ENCODE results near the gene COL27A1. TPM values are rescaled to one million over a fixed set of nuclear protein-coding genes. Genes with fewer than 3 reads are reported as not detected.

COL27A1 gene
- total and polyA plus RNA-seq, 3 donors from 2014 or later, result 9.3 to 68.8 (median 25.7) TPM

- H3K27me3 ChIP-seq, result no peaks in the 10 kb centered on the region
- 69 to 89% methylated on average over 4 to 5 of the region's 5 CpGs for WGBS, 2 donors
- no peak for TF ChIP-seq CTCF (IDR thresholded peaks at IDR 0.05)
- no peak for TF ChIP-seq POLR2A (IDR thresholded peaks at IDR 0.05)
- H3K4me3 ChIP-seq, result no peak overlapping the region
- no peaks in the 10 kb centered on the region for H3K36me3 ChIP-seq (ENCODE audit: low read depth, missing control alignments)
- H3K9me3 ChIP-seq, result no peaks in the 10 kb centered on the region
- intact Hi-C loops (cut with DNase I; ENCODE audit: low total_unique reads), result no loop called here
- no peak for DNase-seq
- peaks cover 4% of the 10 kb centered on the region for H3K4me1 ChIP-seq
- H3K27ac ChIP-seq, result no peak overlapping the region
Measured at GRCh38 chr9:114134827-114135396, 20.4 kb upstream of the COL27A1 start.

DNA sequence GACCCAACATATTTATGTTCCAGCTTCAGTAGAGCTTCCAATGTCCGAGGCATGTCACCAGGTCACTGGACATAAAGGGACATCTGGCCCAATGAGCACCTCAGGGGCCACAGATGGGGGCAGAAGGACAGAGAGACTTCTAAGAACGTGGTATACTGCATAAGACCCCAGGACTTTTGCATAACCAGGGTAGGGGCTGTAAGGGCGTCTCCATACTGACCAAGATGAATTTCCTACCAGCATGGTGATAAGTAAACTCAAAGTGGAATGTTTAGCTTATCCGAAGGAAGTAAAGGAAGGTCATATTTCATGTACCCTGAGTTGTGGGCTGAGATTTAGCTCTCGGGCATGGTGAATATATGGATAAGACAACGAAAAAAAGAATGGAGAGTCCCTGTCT is 17.5 kb upstream of the COL27A1 start:
- H3K27ac ChIP-seq, result no peak overlapping the region

DNA sequence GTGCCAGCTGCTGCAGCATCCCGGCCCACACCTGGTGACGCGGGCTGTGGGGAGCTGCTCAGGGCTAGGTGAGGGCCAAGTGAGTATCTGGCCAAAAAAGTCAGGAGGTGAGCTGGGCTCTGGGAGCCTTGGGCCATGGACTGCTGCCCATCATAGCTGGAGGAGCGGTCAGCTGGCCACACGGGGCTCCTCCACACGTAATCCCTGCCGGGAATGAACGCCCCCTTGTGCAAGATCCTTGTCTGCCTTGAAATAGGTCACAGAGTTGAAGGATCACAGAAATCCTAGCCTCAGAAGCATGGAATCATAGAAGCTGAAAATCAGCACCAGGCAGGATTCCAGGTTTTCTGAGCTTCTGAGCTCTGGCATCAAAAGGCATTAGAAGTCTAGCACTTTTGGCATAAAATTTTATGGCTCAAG is 16.8 kb upstream of the COL27A1 start:
- H3K27me3 ChIP-seq, result no peaks in the 10 kb centered on the region
- intact Hi-C loops (cut with DNase I; ENCODE audit: low total_unique reads), result no loop called here
- H3K9me3 ChIP-seq, result no peaks in the 10 kb centered on the region
- H3K36me3 ChIP-seq (ENCODE audit: low read depth, missing control alignments), result no peaks in the 10 kb centered on the region
- peaks cover 13% of the 10 kb centered on the region for H3K4me1 ChIP-seq
- no peak overlapping the region for H3K4me3 ChIP-seq
- no peak overlapping the region for H3K27ac ChIP-seq
- DNase-seq, result no peak
- TF ChIP-seq CTCF (IDR thresholded peaks at IDR 0.05) (no peak), POLR2A (IDR thresholded peaks at IDR 0.05) (no peak)
- 77 to 84% methylated on average over 8 of the region's 8 CpGs for WGBS, 2 donors

More for the DNA sequence above, 17.5 kb upstream of the COL27A1 start:
- intact Hi-C loops (cut with DNase I; ENCODE audit: low total_unique reads), result no loop called here
- Histone ChIP-seq H3K4me3 (no peak overlapping the region), H3K36me3 (ENCODE audit: low read depth, missing control alignments) (no peaks in the 10 kb centered on the region), H3K27me3 (no peaks in the 10 kb centered on the region), H3K9me3 (no peaks in the 10 kb centered on the region), H3K4me1 (peaks cover 13% of the 10 kb centered on the region)
- WGBS, 2 donors, result 92 to 93% methylated on average over 6 of the region's 6 CpGs
- no peak for DNase-seq
- TF ChIP-seq POLR2A (IDR thresholded peaks at IDR 0.05) (no peak), CTCF (IDR thresholded peaks at IDR 0.05) (no peak)

DNA sequence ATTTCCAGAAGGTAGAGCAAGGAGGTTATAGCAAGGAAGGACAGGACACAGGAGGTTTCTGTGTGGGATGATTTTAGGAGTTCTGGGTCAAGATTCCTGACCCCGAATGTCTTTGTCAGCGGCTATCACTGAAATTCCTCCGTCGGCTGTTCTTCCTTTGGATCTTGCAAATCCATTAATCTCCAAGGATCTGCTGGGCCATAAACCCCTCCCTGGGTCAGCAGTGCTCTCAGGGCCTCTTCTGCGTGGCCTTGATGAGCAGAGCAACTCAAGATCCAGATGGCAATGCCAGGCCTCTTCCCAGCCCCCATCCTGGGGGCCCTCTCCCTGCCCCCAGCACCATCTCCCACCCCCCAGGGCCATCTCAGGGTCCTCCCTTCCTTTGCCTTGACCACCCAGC is 16.3 kb upstream of the COL27A1 start:
- H3K4me3 ChIP-seq, result no peak overlapping the region
- no peaks in the 10 kb centered on the region for H3K9me3 ChIP-seq
- intact Hi-C loops (cut with DNase I; ENCODE audit: low total_unique reads), result no loop called here
- peaks cover 13% of the 10 kb centered on the region for H3K4me1 ChIP-seq
- no peaks in the 10 kb centered on the region for H3K36me3 ChIP-seq (ENCODE audit: low read depth, missing control alignments)
- 87% methylated on average over 5 of the region's 5 CpGs for WGBS, 2 donors
- H3K27me3 ChIP-seq, result no peaks in the 10 kb centered on the region
- TF ChIP-seq POLR2A (IDR thresholded peaks at IDR 0.05) (no peak), CTCF (IDR thresholded peaks at IDR 0.05) (no peak)
- DNase-seq, result no peak
- no peak overlapping the region for H3K27ac ChIP-seq

- Histone ChIP-seq H3K36me3 (ENCODE audit: low read depth, missing control alignments) (no peaks in the 10 kb centered on the region), H3K9me3 (no peaks in the 10 kb centered on the region), H3K4me1 (peaks cover 13% of the 10 kb centered on the region), H3K27ac (no peak overlapping the region), H3K27me3 (no peaks in the 10 kb centered on the region), H3K4me3 (no peak overlapping the region)
- WGBS, 2 donors, result 78 to 93% methylated on average over 2 of the region's 2 CpGs
- TF ChIP-seq CTCF (IDR thresholded peaks at IDR 0.05) (no peak), POLR2A (IDR thresholded peaks at IDR 0.05) (no peak)
- intact Hi-C loops (cut with DNase I; ENCODE audit: low total_unique reads), result no loop called here
- no peak for DNase-seq
Measured at GRCh38 chr9:114140401-114140800, 14.9 kb upstream of the COL27A1 start.

Data from testis (tissue), 3 donors.